Erythroblast (primary cell): ENCODE measurements around the gene SLC50A1.

Experiments used
- GATA1 ChIP-seq: IDR thresholded peaks from 2 replicates; pipeline ENCODE4 v1.6.1; 2011; ENCODE audit warnings: low read depth, mild to moderate bottlenecking, control low read depth, low read length, moderate library complexity
- POLR2A ChIP-seq: IDR thresholded peaks from 2 replicates; pipeline ENCODE4 v1.6.1; 2011; ENCODE audit warnings: mild to moderate bottlenecking, low read length

GRCh38 chr1:155116113-155116764 lies 19.4 kb upstream of the SLC50A1 start:
- TF ChIP-seq POLR2A, result no peak
- no peak for TF ChIP-seq GATA1
